ENCODE data around the gene VWA2. TPM values are rescaled to one million over a fixed set of nuclear protein-coding genes. Genes with fewer than 3 reads are reported as not detected.
A peak's percentile ranks its signal among the peaks of the same experiment; 100 is the strongest.

VWA2 gene
- total and polyA plus RNA-seq, 12 donors = 0.01 to 0.09 TPM; not detected in 10

DNA sequence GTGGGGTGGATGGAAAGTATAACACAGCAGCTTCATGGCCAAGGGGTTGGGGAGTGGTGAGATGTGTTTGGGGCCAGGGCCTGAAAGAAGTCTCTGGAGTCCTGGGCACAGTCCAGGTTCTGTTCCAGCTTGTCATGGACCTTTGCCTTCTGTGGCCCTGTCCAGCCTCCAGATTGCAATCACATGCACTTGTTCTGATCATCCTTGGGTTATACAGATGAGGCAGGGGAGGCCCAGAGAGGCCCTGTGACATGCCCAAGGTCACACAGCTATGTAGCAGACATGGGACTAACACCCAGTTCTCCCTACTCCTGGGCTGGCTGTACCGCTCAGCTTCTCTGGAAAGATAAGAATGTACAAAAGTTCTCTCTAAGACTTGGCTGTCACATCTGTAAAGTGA, 11.7 kb downstream of the VWA2 start:
- no peak overlapping the region for H3K4me3 ChIP-seq

DNA sequence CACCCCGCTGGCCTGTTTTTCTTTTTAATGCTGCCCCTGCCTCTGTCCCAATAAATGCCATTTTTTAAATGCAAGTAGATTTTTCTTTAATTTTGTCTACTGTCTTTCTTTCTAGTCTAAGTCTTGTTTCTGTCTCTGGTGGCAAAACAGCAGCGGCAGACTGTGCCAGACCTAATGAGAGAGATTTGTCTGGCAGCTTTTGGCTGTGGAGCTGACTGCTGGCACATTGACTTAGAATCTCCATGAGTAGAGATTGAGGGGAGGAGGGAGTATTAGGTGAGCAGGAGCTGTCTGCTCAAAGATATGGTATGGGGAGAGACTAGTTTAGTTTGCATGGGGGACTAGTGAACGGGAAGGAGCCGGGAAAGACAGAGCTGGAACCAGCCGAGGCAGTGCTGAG, 13.0 kb downstream of the VWA2 start:
- WGBS, 2 donors = 89 to 92% methylated on average over 5 of the region's 5 CpGs
- DNase-seq = no peak
- H3K9me3 ChIP-seq = no peaks in the 10 kb centered on the region

More for the DNA sequence above, 11.7 kb downstream of the VWA2 start:
- DNase-seq (no peak), ATAC-seq (no peak)
- intact Hi-C loops (cut with DNase I) = no loop called here
- Histone ChIP-seq H3K27ac (no peak overlapping the region), H3K36me3 (no peaks in the 10 kb centered on the region), H3K9me3 (no peaks in the 10 kb centered on the region), H3K27me3 (no peaks in the 10 kb centered on the region), H3K4me1 (peaks cover 0 to 6% (median 0%) of the 10 kb centered on the region in 9 donors)
- 85 to 87% methylated on average over 1 of the region's 1 CpG for WGBS, 2 donors
- TF ChIP-seq, protein P1, sequence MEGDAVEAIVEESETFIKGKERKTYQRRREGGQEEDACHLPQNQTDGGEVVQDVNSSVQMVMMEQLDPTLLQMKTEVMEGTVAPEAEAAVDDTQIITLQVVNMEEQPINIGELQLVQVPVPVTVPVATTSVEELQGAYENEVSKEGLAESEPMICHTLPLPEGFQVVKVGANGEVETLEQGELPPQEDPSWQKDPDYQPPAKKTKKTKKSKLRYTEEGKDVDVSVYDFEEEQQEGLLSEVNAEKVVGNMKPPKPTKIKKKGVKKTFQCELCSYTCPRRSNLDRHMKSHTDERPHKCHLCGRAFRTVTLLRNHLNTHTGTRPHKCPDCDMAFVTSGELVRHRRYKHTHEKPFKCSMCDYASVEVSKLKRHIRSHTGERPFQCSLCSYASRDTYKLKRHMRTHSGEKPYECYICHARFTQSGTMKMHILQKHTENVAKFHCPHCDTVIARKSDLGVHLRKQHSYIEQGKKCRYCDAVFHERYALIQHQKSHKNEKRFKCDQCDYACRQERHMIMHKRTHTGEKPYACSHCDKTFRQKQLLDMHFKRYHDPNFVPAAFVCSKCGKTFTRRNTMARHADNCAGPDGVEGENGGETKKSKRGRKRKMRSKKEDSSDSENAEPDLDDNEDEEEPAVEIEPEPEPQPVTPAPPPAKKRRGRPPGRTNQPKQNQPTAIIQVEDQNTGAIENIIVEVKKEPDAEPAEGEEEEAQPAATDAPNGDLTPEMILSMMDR (IDR thresholded peaks at IDR 0.05) = no peak

DNA sequence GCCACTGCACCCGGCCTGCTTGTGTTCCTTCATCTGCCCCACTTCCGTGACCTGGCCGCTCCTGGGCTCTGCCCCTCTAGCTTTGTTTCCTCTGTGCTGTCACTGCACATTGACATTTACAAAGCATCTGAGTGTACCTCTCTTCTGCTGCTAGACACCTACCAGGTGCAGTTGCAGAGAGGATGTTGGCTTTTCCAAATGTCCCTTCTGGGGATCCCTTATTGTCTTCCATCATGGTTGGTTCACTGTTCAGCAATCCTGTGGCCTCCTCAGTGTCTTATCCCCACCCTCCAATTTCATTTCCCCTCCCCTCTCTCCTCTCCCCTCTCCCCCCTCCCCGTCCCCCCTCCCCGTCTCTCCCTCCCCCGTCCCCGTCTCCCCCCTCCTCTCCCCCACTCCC, 13.8 kb downstream of the VWA2 start:
- Histone ChIP-seq H3K4me3 (no peak overlapping the region), H3K27ac (no peak overlapping the region), H3K27me3 (no peaks in the 10 kb centered on the region), H3K4me1 (peaks cover 0 to 15% (median 0%) of the 10 kb centered on the region in 9 donors), H3K36me3 (no peaks in the 10 kb centered on the region), H3K9me3 (no peaks in the 10 kb centered on the region)
- no peak for ATAC-seq
- WGBS, 2 donors = 71 to 72% methylated on average over 4 of the region's 7 CpGs
- DNase-seq = no peak
- intact Hi-C loops (cut with DNase I) = no loop called here
- TF ChIP-seq, protein P1 (IDR thresholded peaks at IDR 0.05) = no peak

More for the DNA sequence above, 13.0 kb downstream of the VWA2 start:
- no peaks in the 10 kb centered on the region for H3K36me3 ChIP-seq
- no peaks in the 10 kb centered on the region for H3K27me3 ChIP-seq
- H3K27ac ChIP-seq = no peak overlapping the region
- no peak overlapping the region for H3K4me3 ChIP-seq
- TF ChIP-seq, protein P1 (IDR thresholded peaks at IDR 0.05) = no peak
- peaks cover 0 to 7% (median 0%) of the 10 kb centered on the region in 9 donors for H3K4me1 ChIP-seq
- ATAC-seq = peak in 5 of 8 donors; percentile 11 to 68 (median 40)
- intact Hi-C loops (cut with DNase I) = no loop called here

DNA sequence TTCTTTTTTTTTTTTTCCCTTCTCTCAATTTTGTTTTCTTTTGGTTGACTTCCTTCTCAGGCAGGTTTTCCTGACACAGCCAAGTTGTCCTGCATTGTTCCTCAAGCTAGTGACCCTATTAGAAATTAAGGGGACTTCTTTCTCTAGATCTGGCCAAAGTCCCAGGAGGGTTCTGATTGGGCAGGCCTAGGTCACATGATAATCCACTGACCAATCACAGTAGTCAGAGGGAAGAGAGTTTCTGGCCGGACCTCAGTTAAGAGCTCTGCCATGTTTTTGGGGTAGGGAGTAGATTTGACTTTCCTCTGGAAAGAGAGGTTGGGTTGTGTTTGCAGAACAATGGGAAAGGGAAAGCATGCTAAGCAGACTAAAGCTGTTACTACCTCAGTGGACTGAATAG, 16.2 kb downstream of the VWA2 start:
- TF ChIP-seq, protein P1 (IDR thresholded peaks at IDR 0.05) = no peak
- intact Hi-C loops (cut with DNase I) = no loop called here
- H3K36me3 ChIP-seq = no peaks in the 10 kb centered on the region
- 89 to 90% methylated on average over 1 of the region's 1 CpG for WGBS, 2 donors
- no peak overlapping the region for H3K27ac ChIP-seq
- ATAC-seq (no peak), DNase-seq (no peak)
- H3K4me1 ChIP-seq = peaks cover 0 to 27% (median 4%) of the 10 kb centered on the region in 9 donors
- no peaks in the 10 kb centered on the region for H3K27me3 ChIP-seq
- H3K9me3 ChIP-seq = no peaks in the 10 kb centered on the region
- no peak overlapping the region for H3K4me3 ChIP-seq
